Progenitor cell of endocrine pancreas (in vitro differentiated cells): Measurements from ENCODE around the gene IDI2. TPM values are rescaled to one million over a fixed set of nuclear protein-coding genes. Genes with fewer than 3 reads are reported as not detected.

Source experiments
- DNase-seq: peaks from one replicate; pipeline ENCODE4 v3.0.0; 2021; ENCODE audit warnings: low spot score; ENCODE audit not compliant: unreplicated experiment
- H3K27ac Mint-ChIP-seq: 2 replicates; pipeline ENCODE4 v1.8.0; 2021; ENCODE audit warnings: mild to moderate bottlenecking, moderate library complexity, mixed read lengths
- H3K27me3 Mint-ChIP-seq: 2 replicates; pipeline ENCODE4 v1.8.0; 2021; ENCODE audit warnings: mixed read lengths
- H3K36me3 Mint-ChIP-seq: 2 replicates; pipeline ENCODE4 v1.8.0; 2022; ENCODE audit warnings: mixed read lengths; ENCODE audit not compliant: insufficient read depth
- H3K4me1 Mint-ChIP-seq: 2 replicates; pipeline ENCODE4 v1.8.0; 2021; ENCODE audit warnings: low read depth, mixed read lengths
- H3K4me3 Mint-ChIP-seq: 2 replicates; pipeline ENCODE4 v1.8.0; 2021; ENCODE audit warnings: low read depth, mild to moderate bottlenecking, moderate library complexity, mixed read lengths
- H3K9me3 Mint-ChIP-seq: 2 replicates; pipeline ENCODE4 v1.8.0; 2021; ENCODE audit warnings: low read depth, mixed read lengths
- CTCF ChIP-seq: fragments of 200-600 bp; sonication (generic); IDR thresholded peaks from one replicate; pipeline ENCODE4 v1.5.0; 2021; ENCODE audit warnings: antibody characterized with exemption, mild to moderate bottlenecking; ENCODE audit not compliant: unreplicated experiment
- total RNA-seq: library from RNA; stranded (reverse); gene quantifications from 2 replicates; pipeline ENCODE4 v1.2.1, GENCODE V29; 2021

IDI2 gene
- total RNA-seq, 1 donor from 2014 or later, result not detected

DNA sequence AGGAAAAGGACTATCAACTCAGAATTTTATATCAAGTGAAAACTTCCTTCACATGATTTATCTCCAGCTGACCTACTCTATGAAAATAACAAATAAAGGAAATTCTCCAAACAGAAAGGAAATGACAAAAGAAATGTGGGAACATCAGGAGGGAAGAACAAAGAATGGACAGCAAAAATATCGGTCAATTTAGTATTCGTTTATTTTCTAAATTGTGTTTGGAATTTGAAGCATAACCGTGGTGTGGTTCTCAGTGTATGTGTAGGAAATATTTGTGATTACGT, 39.2 kb upstream of the IDI2 start:
- no peak for DNase-seq
- no peak overlapping the region for H3K27ac Mint-ChIP-seq
- H3K27me3 Mint-ChIP-seq, result no peaks in the 10 kb centered on the region
- H3K4me3 Mint-ChIP-seq, result no peak overlapping the region
- no peak for TF ChIP-seq CTCF
- peaks cover 3% of the 10 kb centered on the region for H3K9me3 Mint-ChIP-seq
- peaks cover 19% of the 10 kb centered on the region for H3K4me1 Mint-ChIP-seq
- H3K36me3 Mint-ChIP-seq, result peaks cover 12% of the 10 kb centered on the region

GRCh38 chr10:1063232-1063865, 37.7 kb upstream of the IDI2 start:
- no peak for TF ChIP-seq CTCF
- Mint-ChIP-seq H3K36me3 (peaks cover 12% of the 10 kb centered on the region), H3K27me3 (no peaks in the 10 kb centered on the region), H3K9me3 (peaks cover 3% of the 10 kb centered on the region), H3K27ac (no peak overlapping the region), H3K4me1 (peaks cover 19% of the 10 kb centered on the region), H3K4me3 (no peak overlapping the region)
- DNase-seq, result no peak

- Mint-ChIP-seq H3K4me3 (no peak overlapping the region), H3K27me3 (no peaks in the 10 kb centered on the region), H3K27ac (peak overlapping the region; percentile 10), H3K9me3 (peaks cover 3% of the 10 kb centered on the region), H3K36me3 (peaks cover 9% of the 10 kb centered on the region), H3K4me1 (peaks cover 30% of the 10 kb centered on the region)
- DNase-seq, result no peak
- TF ChIP-seq CTCF, result no peak
Observed at GRCh38 chr10:1061930-1062774, 36.5 kb upstream of the IDI2 start.

GRCh38 chr10:1059902-1060301, 34.2 kb upstream of the IDI2 start:
- no peak for DNase-seq
- Mint-ChIP-seq H3K36me3 (peaks cover 8% of the 10 kb centered on the region), H3K27me3 (no peaks in the 10 kb centered on the region), H3K9me3 (no peaks in the 10 kb centered on the region), H3K4me3 (no peak overlapping the region), H3K27ac (no peak overlapping the region), H3K4me1 (peaks cover 31% of the 10 kb centered on the region)
- TF ChIP-seq CTCF, result no peak

GRCh38 chr10:1058017-1058416, 32.4 kb upstream of the IDI2 start:
- Mint-ChIP-seq H3K27ac (peak overlapping the region; percentile 88), H3K9me3 (no peaks in the 10 kb centered on the region), H3K27me3 (no peaks in the 10 kb centered on the region), H3K4me1 (peaks cover 27% of the 10 kb centered on the region), H3K4me3 (peak overlapping the region; percentile 95), H3K36me3 (peaks cover 4% of the 10 kb centered on the region)
- DNase-seq, result no peak
- TF ChIP-seq CTCF, result no peak
